Osteocyte (in vitro differentiated cells): ENCODE measurements around the gene NRXN3. TPM values are rescaled to one million over a fixed set of nuclear protein-coding genes. Genes with fewer than 3 reads are reported as not detected.

Experiments used
- DNase-seq: peaks from one replicate; pipeline ENCODE4 v3.0.0; 2021; ENCODE audit warnings: mixed read lengths; ENCODE audit not compliant: unreplicated experiment; ENCODE audit errors: extremely low spot score
- H3K27ac Mint-ChIP-seq: one replicate; pipeline ENCODE4 v1.8.0; 2021; ENCODE audit warnings: mild to moderate bottlenecking, mixed read lengths; ENCODE audit not compliant: unreplicated experiment
- H3K27me3 Mint-ChIP-seq: one replicate; pipeline ENCODE4 v1.8.0; 2021; ENCODE audit warnings: mixed read lengths; ENCODE audit not compliant: unreplicated experiment
- H3K36me3 Mint-ChIP-seq: one replicate; pipeline ENCODE4 v1.8.0; 2021; ENCODE audit warnings: mixed read lengths; ENCODE audit not compliant: unreplicated experiment
- H3K4me1 Mint-ChIP-seq: one replicate; pipeline ENCODE4 v1.8.0; 2021; ENCODE audit warnings: mixed read lengths; ENCODE audit not compliant: unreplicated experiment
- H3K4me3 Mint-ChIP-seq: one replicate; pipeline ENCODE4 v1.8.0; 2021; ENCODE audit warnings: mild to moderate bottlenecking, moderate library complexity, mixed read lengths; ENCODE audit not compliant: unreplicated experiment
- H3K9me3 Mint-ChIP-seq: one replicate; pipeline ENCODE4 v1.8.0; 2021; ENCODE audit warnings: mixed read lengths; ENCODE audit not compliant: unreplicated experiment
- CTCF ChIP-seq: fragments of 200-600 bp; sonication (generic); IDR thresholded peaks from 2 replicates; pipeline ENCODE4 v1.5.0; 2021; ENCODE audit warnings: antibody characterized with exemption, mild to moderate bottlenecking, moderate library complexity
- total RNA-seq: library from RNA; stranded (reverse); gene quantifications from 2 replicates; pipeline ENCODE4 v1.2.1, GENCODE V29; 2021

The NRXN3 gene
- total RNA-seq, 1 donor from 2014 or later = 26.5 TPM

- H3K27me3 Mint-ChIP-seq = no peaks in the 10 kb centered on the region
- H3K36me3 Mint-ChIP-seq = no peaks in the 10 kb centered on the region
- no peak for DNase-seq
- H3K4me1 Mint-ChIP-seq = no peaks in the 10 kb centered on the region
- no peak overlapping the region for H3K4me3 Mint-ChIP-seq
- TF ChIP-seq CTCF = no peak
- peaks cover 8% of the 10 kb centered on the region for H3K9me3 Mint-ChIP-seq
- no peak overlapping the region for H3K27ac Mint-ChIP-seq
These were observed 188.4 kb downstream of the NRXN3 start for GRCh38 chr14:78358591-78358990.

GRCh38 chr14:78359581-78359980, 189.4 kb downstream of the NRXN3 start:
- no peak for TF ChIP-seq CTCF
- no peak for DNase-seq
- no peak overlapping the region for H3K27ac Mint-ChIP-seq
- H3K27me3 Mint-ChIP-seq = no peaks in the 10 kb centered on the region
- H3K36me3 Mint-ChIP-seq = no peaks in the 10 kb centered on the region
- H3K9me3 Mint-ChIP-seq = peaks cover 7% of the 10 kb centered on the region
- H3K4me3 Mint-ChIP-seq = no peak overlapping the region
- no peaks in the 10 kb centered on the region for H3K4me1 Mint-ChIP-seq

GRCh38 chr14:78363008-78363407, 192.8 kb downstream of the NRXN3 start:
- Mint-ChIP-seq H3K9me3 (no peaks in the 10 kb centered on the region), H3K27ac (no peak overlapping the region), H3K4me3 (no peak overlapping the region), H3K4me1 (no peaks in the 10 kb centered on the region), H3K36me3 (no peaks in the 10 kb centered on the region), H3K27me3 (no peaks in the 10 kb centered on the region)
- TF ChIP-seq CTCF = no peak
- no peak for DNase-seq

- no peaks in the 10 kb centered on the region for H3K36me3 Mint-ChIP-seq
- no peaks in the 10 kb centered on the region for H3K4me1 Mint-ChIP-seq
- no peak overlapping the region for H3K4me3 Mint-ChIP-seq
- no peak overlapping the region for H3K27ac Mint-ChIP-seq
- no peaks in the 10 kb centered on the region for H3K9me3 Mint-ChIP-seq
- no peak for DNase-seq
- no peak for TF ChIP-seq CTCF
- H3K27me3 Mint-ChIP-seq = no peaks in the 10 kb centered on the region
These were observed 197.2 kb downstream of the NRXN3 start for GRCh38 chr14:78367355-78367754.

- Mint-ChIP-seq H3K27me3 (no peaks in the 10 kb centered on the region), H3K9me3 (peaks cover 4% of the 10 kb centered on the region), H3K4me3 (no peak overlapping the region), H3K27ac (no peak overlapping the region), H3K4me1 (no peaks in the 10 kb centered on the region), H3K36me3 (no peaks in the 10 kb centered on the region)
- no peak for TF ChIP-seq CTCF
- DNase-seq = no peak
These were observed 212.9 kb downstream of the NRXN3 start for GRCh38 chr14:78383060-78383459.
